Upper lobe of left lung (tissue), 6 donors: Measurements from ENCODE around the gene SCNN1B. TPM values are rescaled to one million over a fixed set of nuclear protein-coding genes. Genes with fewer than 3 reads are reported as not detected.
A peak's percentile ranks its signal among the peaks of the same experiment; 100 is the strongest.

ENCODE experiments used
- ATAC-seq, 2 donors: fragments of 200-7000 bp; cut with Tn5 transposase; one replicate each; pipeline ENCODE4 v1.9.1; 2022; ENCODE audit warnings: mild to moderate bottlenecking in 2 of 2, moderate library complexity in 2 of 2; ENCODE audit not compliant: low FRiP score in 2 of 2
- DNase-seq, 2 donors: peaks; one replicate each; pipeline ENCODE4 v3.0.0-alpha.2; 2019 to 2020
- H3K27ac ChIP-seq, 4 donors: fragments of 200-600 bp; sonication (generic); one replicate each; pipeline ENCODE4 v1.5.1; 2016 to 2019
- H3K27me3 ChIP-seq, 4 donors: fragments of 200-600 bp; sonication (generic); one replicate each; pipeline ENCODE4 v1.5.1; 2017 to 2019
- H3K36me3 ChIP-seq, 4 donors: fragments of 200-600 bp; sonication (generic); one replicate each; pipeline ENCODE4 v1.5.1; 2016 to 2019
- H3K4me1 ChIP-seq, 4 donors: fragments of 200-600 bp; sonication (generic); one replicate each; pipeline ENCODE4 v1.5.1; 2018 to 2019
- H3K4me3 ChIP-seq, 4 donors: fragments of 200-600 bp; sonication (generic); one replicate each; pipeline ENCODE4 v1.5.1; 2017 to 2019; ENCODE audit warnings: mild to moderate bottlenecking in 2 of 4, moderate library complexity in 1 of 4
- H3K9me3 ChIP-seq, 4 donors: fragments of 200-600 bp; sonication (generic); one replicate each; pipeline ENCODE4 v1.5.1; 2018 to 2019
- EP300 ChIP-seq, 4 donors: sonication (generic); formaldehyde crosslinking; IDR thresholded peaks; one replicate each; pipeline ENCODE4 v1.5.1; 2017; ENCODE audit warnings: antibody characterized with exemption in 4 of 4, control low read depth in 2 of 4
- POLR2A ChIP-seq, 4 donors: fragments of 450-650 bp; IDR thresholded peaks; one replicate each; pipeline ENCODE4 v1.5.1; 2016 to 2017; ENCODE audit warnings: antibody characterized with exemption in 4 of 4, mild to moderate bottlenecking in 2 of 4
- POLR2AphosphoS5 ChIP-seq, 2 donors: sonication (generic); formaldehyde crosslinking; IDR thresholded peaks; one replicate each; pipeline ENCODE4 v1.5.1; 2017; ENCODE audit warnings: antibody characterized with exemption in 2 of 2
- WGBS, 2 donors: methylation state at CpG; one replicate each; pipeline ENCODE4 v1.1.5; 2017 to 2018; 5-methylcytosine and 5-hydroxymethylcytosine counted together
- total RNA-seq, 6 donors: library from RNA; depleted of rRNA in 4 of 6; stranded (reverse); fragments of >200 nt in 4 of 6; gene quantifications; one replicate each; pipeline versions ENCODE4 v1.1.0 to v1.2.1, GENCODE V29; 2016 to 2021
- TF ChIP-seq, protein P1 (sequence below), 6 experiments: fragments of 450-650 bp in 4 of 6; fragments of 200-600 bp in 2 of 6; sonication (generic) in 2 of 6; IDR thresholded peaks; one replicate each; pipeline ENCODE4 v1.5.1; 2016 to 2019; ENCODE audit warnings: antibody characterized with exemption in 6 of 6
- donor health status: DM: no; HTN: no; CAD: no; lungs with moderate emphysema.
- donor health status: DM: no; HTN: yes; CAD: no; lungs with severe emphysema.

The SCNN1B gene
- total RNA-seq, 6 donors from 2014 or later = 40.3 to 82.0 (median 56.7) TPM

DNA sequence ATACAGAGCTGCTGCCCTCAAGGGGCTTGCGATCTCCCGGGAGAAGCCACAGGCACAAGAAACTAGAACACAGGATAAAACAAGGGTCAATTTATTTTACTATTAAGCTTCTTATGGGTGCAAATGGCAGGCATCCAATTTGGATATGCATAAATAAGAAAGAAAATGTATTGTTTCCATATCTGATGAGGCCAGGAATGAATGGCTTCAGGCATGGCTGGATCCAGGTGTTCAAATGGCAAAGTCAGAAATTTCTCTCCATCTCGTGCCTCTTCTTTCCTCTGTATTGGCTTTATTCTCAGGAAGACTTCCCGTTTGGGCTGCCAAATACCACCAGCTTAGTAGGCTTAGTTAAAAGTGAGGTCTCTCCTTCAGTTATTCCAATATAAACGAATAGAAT lies 43.1 kb downstream of the SCNN1B start:
- no peak for ATAC-seq

GRCh38 chr16:23348579-23349469 lies 46.7 kb downstream of the SCNN1B start:
- TF ChIP-seq, protein P1, sequence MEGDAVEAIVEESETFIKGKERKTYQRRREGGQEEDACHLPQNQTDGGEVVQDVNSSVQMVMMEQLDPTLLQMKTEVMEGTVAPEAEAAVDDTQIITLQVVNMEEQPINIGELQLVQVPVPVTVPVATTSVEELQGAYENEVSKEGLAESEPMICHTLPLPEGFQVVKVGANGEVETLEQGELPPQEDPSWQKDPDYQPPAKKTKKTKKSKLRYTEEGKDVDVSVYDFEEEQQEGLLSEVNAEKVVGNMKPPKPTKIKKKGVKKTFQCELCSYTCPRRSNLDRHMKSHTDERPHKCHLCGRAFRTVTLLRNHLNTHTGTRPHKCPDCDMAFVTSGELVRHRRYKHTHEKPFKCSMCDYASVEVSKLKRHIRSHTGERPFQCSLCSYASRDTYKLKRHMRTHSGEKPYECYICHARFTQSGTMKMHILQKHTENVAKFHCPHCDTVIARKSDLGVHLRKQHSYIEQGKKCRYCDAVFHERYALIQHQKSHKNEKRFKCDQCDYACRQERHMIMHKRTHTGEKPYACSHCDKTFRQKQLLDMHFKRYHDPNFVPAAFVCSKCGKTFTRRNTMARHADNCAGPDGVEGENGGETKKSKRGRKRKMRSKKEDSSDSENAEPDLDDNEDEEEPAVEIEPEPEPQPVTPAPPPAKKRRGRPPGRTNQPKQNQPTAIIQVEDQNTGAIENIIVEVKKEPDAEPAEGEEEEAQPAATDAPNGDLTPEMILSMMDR (IDR thresholded peaks at IDR 0.05) = no peak
- no peak for TF ChIP-seq POLR2A (IDR thresholded peaks at IDR 0.05)
- ATAC-seq (no peak), DNase-seq (peak in 1 of 2 donors; percentile 34)
- H3K4me3 ChIP-seq = no peak overlapping the region
- H3K4me1 ChIP-seq = no peaks in the 10 kb centered on the region
- no peak overlapping the region for H3K27ac ChIP-seq
- no peaks in the 10 kb centered on the region for H3K27me3 ChIP-seq
- no peaks in the 10 kb centered on the region for H3K36me3 ChIP-seq
- no peaks in the 10 kb centered on the region for H3K9me3 ChIP-seq
- WGBS, 2 donors = 57 to 75% methylated on average over 13 to 18 of the region's 18 CpGs

More for the DNA sequence above, 43.1 kb downstream of the SCNN1B start:
- WGBS, 2 donors = 84 to 86% methylated on average over 5 of the region's 5 CpGs
- no peak overlapping the region for H3K27ac ChIP-seq
- H3K27me3 ChIP-seq = no peaks in the 10 kb centered on the region
- H3K4me3 ChIP-seq = no peak overlapping the region
- no peak for DNase-seq
- no peaks in the 10 kb centered on the region for H3K36me3 ChIP-seq
- H3K4me1 ChIP-seq = peaks cover 0 to 5% (median 0%) of the 10 kb centered on the region in 4 donors
- no peaks in the 10 kb centered on the region for H3K9me3 ChIP-seq
- TF ChIP-seq POLR2A (IDR thresholded peaks at IDR 0.05) (no peak), EP300 (IDR thresholded peaks at IDR 0.05) (no peak), POLR2AphosphoS5 (IDR thresholded peaks at IDR 0.05) (no peak)
- TF ChIP-seq, protein P1 (IDR thresholded peaks at IDR 0.05) = no peak

GRCh38 chr16:23351360-23351759 lies 49.3 kb downstream of the SCNN1B start:
- DNase-seq (no peak), ATAC-seq (no peak)
- H3K27ac ChIP-seq = no peak overlapping the region
- no peaks in the 10 kb centered on the region for H3K27me3 ChIP-seq
- no peaks in the 10 kb centered on the region for H3K4me1 ChIP-seq
- no peaks in the 10 kb centered on the region for H3K9me3 ChIP-seq
- TF ChIP-seq, protein P1 (IDR thresholded peaks at IDR 0.05) = no peak
- no peak for TF ChIP-seq POLR2AphosphoS5 (IDR thresholded peaks at IDR 0.05)
- TF ChIP-seq POLR2A (IDR thresholded peaks at IDR 0.05) = no peak
- no peak for TF ChIP-seq EP300 (IDR thresholded peaks at IDR 0.05)
- no peaks in the 10 kb centered on the region for H3K36me3 ChIP-seq
- WGBS, 2 donors = 82 to 86% methylated on average over 5 of the region's 5 CpGs
- H3K4me3 ChIP-seq = no peak overlapping the region

DNA sequence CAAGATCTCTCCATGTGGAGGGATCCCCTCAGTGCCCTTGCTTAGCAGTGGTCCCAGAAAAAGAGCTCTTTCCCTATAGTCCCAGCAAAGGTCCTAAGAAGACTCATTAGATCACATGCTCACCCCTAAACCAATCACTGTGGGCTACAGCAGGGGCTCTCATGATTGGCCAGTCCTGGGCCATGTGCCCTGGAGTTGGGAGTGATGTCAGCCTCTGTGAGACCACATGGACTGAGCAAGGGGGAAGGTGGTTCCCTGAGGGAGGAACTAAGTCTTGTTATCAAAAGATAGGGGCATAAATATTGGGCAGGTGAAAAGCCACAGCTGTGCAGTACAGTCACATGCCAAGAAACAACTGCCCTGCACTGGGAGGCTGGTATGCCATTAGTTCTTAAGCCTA lies 51.3 kb downstream of the SCNN1B start:
- no peaks in the 10 kb centered on the region for H3K9me3 ChIP-seq
- no peaks in the 10 kb centered on the region for H3K36me3 ChIP-seq
- H3K4me3 ChIP-seq = no peak overlapping the region
- no peak overlapping the region for H3K27ac ChIP-seq
- TF ChIP-seq POLR2AphosphoS5 (IDR thresholded peaks at IDR 0.05) (no peak), POLR2A (IDR thresholded peaks at IDR 0.05) (no peak), EP300 (IDR thresholded peaks at IDR 0.05) (no peak)
- TF ChIP-seq, protein P1 (IDR thresholded peaks at IDR 0.05) = no peak
- DNase-seq (no peak), ATAC-seq (no peak)
- no peaks in the 10 kb centered on the region for H3K27me3 ChIP-seq
- H3K4me1 ChIP-seq = no peaks in the 10 kb centered on the region

DNA sequence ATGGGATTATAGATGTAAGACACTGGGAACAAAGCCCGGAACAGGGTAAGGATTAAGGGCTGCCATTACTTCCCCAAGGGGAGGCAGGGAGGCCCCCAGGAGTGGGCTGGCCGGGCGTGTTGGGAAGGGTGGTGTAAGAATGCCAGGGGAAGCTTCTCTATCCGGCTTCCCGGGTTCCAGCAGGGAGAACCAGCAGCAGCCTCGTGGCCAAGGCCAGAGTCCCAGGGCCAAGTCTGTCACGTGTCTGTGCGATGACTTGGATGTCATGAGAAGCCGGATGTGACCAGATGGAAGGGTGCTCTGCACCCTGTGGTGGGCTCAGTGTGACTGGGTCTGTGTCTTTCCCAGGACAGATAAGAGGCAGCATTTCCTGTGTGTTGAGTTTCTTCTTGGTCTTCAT lies 52.1 kb downstream of the SCNN1B start:
- ATAC-seq = no peak
- Histone ChIP-seq H3K27me3 (no peaks in the 10 kb centered on the region), H3K4me1 (no peaks in the 10 kb centered on the region), H3K27ac (no peak overlapping the region), H3K36me3 (no peaks in the 10 kb centered on the region), H3K4me3 (no peak overlapping the region), H3K9me3 (no peaks in the 10 kb centered on the region)
- TF ChIP-seq, protein P1 (IDR thresholded peaks at IDR 0.05) = no peak
- no peak for TF ChIP-seq POLR2A (IDR thresholded peaks at IDR 0.05)
- no peak for TF ChIP-seq POLR2AphosphoS5 (IDR thresholded peaks at IDR 0.05)
- no peak for TF ChIP-seq EP300 (IDR thresholded peaks at IDR 0.05)
- no peak for DNase-seq
- WGBS, 2 donors = 92 to 100% methylated on average over 1 to 9 of the region's 9 CpGs
